CD14-positive monocyte (primary cell): Measurements from ENCODE around the gene CNOT6L. TPM values are rescaled to one million over a fixed set of nuclear protein-coding genes. Genes with fewer than 3 reads are reported as not detected.

ENCODE experiments used
- DNase-seq, 3 donors: peaks; one replicate each; pipeline ENCODE4 v3.0.0-alpha.2; 2011 to 2022
- H2AFZ ChIP-seq: 2 replicates; pipeline ENCODE4 v1.6.0; 2012; ENCODE audit warnings: mild to moderate bottlenecking, low read depth, low read length, inconsistent platforms; ENCODE audit not compliant: insufficient read depth, poor library complexity, severe bottlenecking
- H3K27ac ChIP-seq, 2 donors: 1 replicate in 1 of 2; 2 replicates in 1 of 2; pipeline ENCODE4 v1.5.1; 2012 to 2013; ENCODE audit warnings: low read length in 2 of 2, control low read depth in 1 of 2, inconsistent platforms in 1 of 2, low read depth in 1 of 2, mild to moderate bottlenecking in 1 of 2
- H3K27me3 ChIP-seq, 2 donors: one replicate each; pipeline versions ENCODE4 v1.6.0 to v1.6.1; 2011 to 2013; ENCODE audit warnings: low read length in 2 of 2; ENCODE audit not compliant: control insufficient read depth in 2 of 2, insufficient read depth in 2 of 2
- H3K36me3 ChIP-seq, 2 donors: replicated peaks in 1 of 2; 1 replicate in 1 of 2; 2 replicates in 1 of 2; pipeline versions ENCODE4 v1.5.1 to v1.6.1; 2012 to 2013; ENCODE audit warnings: low read length in 2 of 2, control low read depth in 1 of 2, inconsistent platforms in 1 of 2, mild to moderate bottlenecking in 1 of 2; ENCODE audit not compliant: insufficient read depth in 2 of 2, control insufficient read depth in 1 of 2
- H3K4me1 ChIP-seq, 2 donors: 1 replicate in 1 of 2; 2 replicates in 1 of 2; pipeline versions ENCODE4 v1.5.1 to v1.6.1; 2012 to 2013; ENCODE audit warnings: low read length in 2 of 2, control low read depth in 1 of 2, inconsistent platforms in 1 of 2, mild to moderate bottlenecking in 1 of 2, moderate library complexity in 1 of 2; ENCODE audit not compliant: insufficient read depth in 2 of 2, control insufficient read depth in 1 of 2
- H3K4me2 ChIP-seq: replicated peaks from 2 replicates; pipeline ENCODE3; 2012; ENCODE audit warnings: low read length, moderate library complexity, mild to moderate bottlenecking; ENCODE audit not compliant: poor library complexity, severe bottlenecking; ENCODE audit errors: extremely low read depth
- H3K4me3 ChIP-seq, 3 experiments: fragments of 200-600 bp in 1 of 3; sonication (generic) in 1 of 3; replicated peaks in 1 of 3; 1 replicate in 2 of 3; 2 replicates in 1 of 3; pipeline ENCODE4 v1.5.1; 2011 to 2013; ENCODE audit warnings: low read length in 3 of 3, mild to moderate bottlenecking in 3 of 3, control low read depth in 2 of 3, low read depth in 2 of 3, inconsistent platforms in 1 of 3, moderate library complexity in 1 of 3
- H3K79me2 ChIP-seq: 2 replicates; pipeline ENCODE4 v1.6.0; 2012; ENCODE audit warnings: mild to moderate bottlenecking, control low read depth, inconsistent platforms, low read length, moderate library complexity; ENCODE audit not compliant: insufficient read depth
- H3K9ac ChIP-seq: 2 replicates; pipeline ENCODE4 v1.6.0; 2017; ENCODE audit warnings: low read length, mild to moderate bottlenecking; ENCODE audit not compliant: insufficient read depth, poor library complexity, severe bottlenecking
- H3K9me3 ChIP-seq, 2 donors: replicated peaks in 1 of 2; 1 replicate in 1 of 2; 2 replicates in 1 of 2; pipeline versions ENCODE4 v1.5.1 to v1.6.1; 2012 to 2013; ENCODE audit warnings: low read length in 2 of 2, control low read depth in 1 of 2; ENCODE audit not compliant: control insufficient read depth in 1 of 2, insufficient read depth in 1 of 2
- H4K20me1 ChIP-seq: 2 replicates; pipeline ENCODE4 v1.6.0; 2012; ENCODE audit warnings: mild to moderate bottlenecking, low read length, control low read depth, moderate library complexity; ENCODE audit not compliant: insufficient read depth
- H3K27ac Mint-ChIP-seq, 7 donors: one replicate each; pipeline ENCODE4 v1.8.0; 2020; ENCODE audit warnings: mild to moderate bottlenecking in 7 of 7, mixed read lengths in 7 of 7, moderate library complexity in 6 of 7, inconsistent platforms in 2 of 7
- H3K27me3 Mint-ChIP-seq, 3 donors: one replicate each; pipeline ENCODE4 v1.8.0; 2021 to 2022; ENCODE audit warnings: low read depth in 3 of 3, mild to moderate bottlenecking in 3 of 3, mixed read lengths in 3 of 3, moderate library complexity in 3 of 3, inconsistent platforms in 1 of 3
- H3K36me3 Mint-ChIP-seq, 2 donors: one replicate each; pipeline ENCODE4 v1.8.0; 2020; ENCODE audit warnings: mixed read lengths in 2 of 2, inconsistent platforms in 1 of 2, mild to moderate bottlenecking in 1 of 2
- H3K4me1 Mint-ChIP-seq: one replicate; pipeline ENCODE4 v1.8.0; 2020; ENCODE audit warnings: mild to moderate bottlenecking, mixed read lengths
- H3K4me3 Mint-ChIP-seq, 2 donors: one replicate each; pipeline ENCODE4 v1.8.0; 2020; ENCODE audit warnings: mild to moderate bottlenecking in 2 of 2, mixed read lengths in 2 of 2, moderate library complexity in 1 of 2
- H3K9me3 Mint-ChIP-seq, 7 donors: one replicate each; pipeline ENCODE4 v1.8.0; 2020 to 2022; ENCODE audit warnings: mixed read lengths in 7 of 7, mild to moderate bottlenecking in 6 of 7, moderate library complexity in 6 of 7, inconsistent platforms in 2 of 7
- WGBS: methylation state at CpG from one replicate; pipeline ENCODE4 v1.1.5; 2013; ENCODE audit warnings: missing lambda C conversion rate; ENCODE audit not compliant: insufficient coverage; 5-methylcytosine and 5-hydroxymethylcytosine counted together
- intact Hi-C, 2 donors: fragments of 100-400 bp; cut with micrococcal nuclease; formaldehyde crosslinking; loops; one replicate each; pipeline versions ENCODE4 v1.15.0 to v1.15.1; 2023
- polyA plus RNA-seq, 3 donors: library from polyadenylated mRNA; depleted of rRNA in 1 of 3; unstranded in 2 of 3; stranded (reverse) in 1 of 3; fragments of 300-500 nt in 2 of 3; fragments of >200 nt in 1 of 3; fragmentation: Illumina TruSeq in 2 of 3; gene quantifications; 1 replicate in 2 of 3; 2 replicates in 1 of 3; pipeline ENCODE4 v1.2.3, GENCODE V29; 2012 to 2021
- TF ChIP-seq, protein P1 (sequence below): fragments of 200-600 bp; IDR thresholded peaks from one replicate; pipeline ENCODE4 v1.8.0; 2022; ENCODE audit warnings: antibody characterized with exemption, mild to moderate bottlenecking

CNOT6L gene
- polyA plus RNA-seq, 3 donors: 16.1 to 26.4 (median 26.3) TPM

DNA sequence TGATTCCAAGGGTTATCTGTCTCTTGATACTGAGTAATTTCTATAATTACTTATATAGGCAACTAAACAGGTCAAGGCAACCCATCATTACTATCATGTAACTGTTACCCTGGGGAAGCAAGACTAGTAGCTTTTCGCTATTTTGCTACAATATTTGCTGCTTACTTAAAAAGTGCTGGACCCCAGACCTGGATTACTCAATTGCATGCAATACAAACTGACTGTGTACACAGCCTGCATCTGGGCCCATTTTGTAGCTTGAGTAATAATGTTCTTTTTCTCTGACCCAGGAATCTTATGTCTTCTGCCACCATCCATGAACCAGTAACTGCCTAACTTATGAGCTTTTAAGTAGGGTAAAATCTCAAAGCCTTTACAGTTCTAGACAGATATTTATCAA is 53.4 kb downstream of the CNOT6L start:
- Histone ChIP-seq H3K9me3 (peaks cover 0 to 19% of the 10 kb centered on the region in 2 donors), H3K9ac (no peak overlapping the region)
- TF ChIP-seq, protein P1, sequence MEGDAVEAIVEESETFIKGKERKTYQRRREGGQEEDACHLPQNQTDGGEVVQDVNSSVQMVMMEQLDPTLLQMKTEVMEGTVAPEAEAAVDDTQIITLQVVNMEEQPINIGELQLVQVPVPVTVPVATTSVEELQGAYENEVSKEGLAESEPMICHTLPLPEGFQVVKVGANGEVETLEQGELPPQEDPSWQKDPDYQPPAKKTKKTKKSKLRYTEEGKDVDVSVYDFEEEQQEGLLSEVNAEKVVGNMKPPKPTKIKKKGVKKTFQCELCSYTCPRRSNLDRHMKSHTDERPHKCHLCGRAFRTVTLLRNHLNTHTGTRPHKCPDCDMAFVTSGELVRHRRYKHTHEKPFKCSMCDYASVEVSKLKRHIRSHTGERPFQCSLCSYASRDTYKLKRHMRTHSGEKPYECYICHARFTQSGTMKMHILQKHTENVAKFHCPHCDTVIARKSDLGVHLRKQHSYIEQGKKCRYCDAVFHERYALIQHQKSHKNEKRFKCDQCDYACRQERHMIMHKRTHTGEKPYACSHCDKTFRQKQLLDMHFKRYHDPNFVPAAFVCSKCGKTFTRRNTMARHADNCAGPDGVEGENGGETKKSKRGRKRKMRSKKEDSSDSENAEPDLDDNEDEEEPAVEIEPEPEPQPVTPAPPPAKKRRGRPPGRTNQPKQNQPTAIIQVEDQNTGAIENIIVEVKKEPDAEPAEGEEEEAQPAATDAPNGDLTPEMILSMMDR: no peak

DNA sequence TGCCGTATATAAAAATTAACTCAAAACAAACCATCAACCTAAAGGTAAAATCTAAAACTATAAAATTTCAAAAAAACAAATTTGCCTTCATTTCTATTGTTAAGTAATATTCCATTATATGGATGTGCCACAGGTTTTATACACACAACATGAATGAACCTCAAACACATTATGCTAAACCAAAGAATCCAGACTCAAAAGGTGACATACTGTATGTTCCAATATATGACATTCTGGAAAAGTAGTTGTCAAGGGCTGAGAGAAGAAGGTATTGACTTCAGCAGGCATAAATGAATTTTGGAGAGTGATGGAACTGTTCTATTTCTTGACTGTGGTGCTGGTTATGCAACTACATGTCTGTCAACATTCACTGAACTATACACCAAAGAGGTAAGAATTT is 56.6 kb downstream of the CNOT6L start:
- H3K36me3 Mint-ChIP-seq: peaks cover 51 to 77% of the 10 kb centered on the region in 2 donors
- no CpG with 5 or more reads among the region's 1 CpG for WGBS
- no peak overlapping the region for H3K4me2 ChIP-seq
- H3K27me3 Mint-ChIP-seq: no peaks in the 10 kb centered on the region
- TF ChIP-seq, protein P1: no peak
- peaks cover 12 to 25% (median 18%) of the 10 kb centered on the region in 7 donors for H3K9me3 Mint-ChIP-seq
- H3K79me2 ChIP-seq: peaks cover 41% of the 10 kb centered on the region
- H3K4me3 ChIP-seq: no peak overlapping the region
- H3K9ac ChIP-seq: no peak overlapping the region
- H3K4me1 Mint-ChIP-seq: no peaks in the 10 kb centered on the region
- no peaks in the 10 kb centered on the region for H3K4me1 ChIP-seq
- H2AFZ ChIP-seq: no peak overlapping the region
- H3K9me3 ChIP-seq: peaks cover 0 to 19% of the 10 kb centered on the region in 2 donors
- H3K36me3 ChIP-seq: peaks cover 13 to 61% of the 10 kb centered on the region in 2 donors
- H4K20me1 ChIP-seq: peaks cover 11% of the 10 kb centered on the region
- no peak overlapping the region for H3K27ac Mint-ChIP-seq
- no peak overlapping the region for H3K27ac ChIP-seq
- no peak for DNase-seq
- H3K4me3 Mint-ChIP-seq: no peak overlapping the region
- intact Hi-C loops: no loop called here
- no peaks in the 10 kb centered on the region for H3K27me3 ChIP-seq

More for the DNA sequence above, 53.4 kb downstream of the CNOT6L start:
- Histone ChIP-seq H3K4me1 (no peaks in the 10 kb centered on the region), H3K79me2 (peaks cover 32% of the 10 kb centered on the region), H3K4me3 (no peak overlapping the region), H3K27ac (no peak overlapping the region), H3K36me3 (peaks cover 12 to 54% of the 10 kb centered on the region in 2 donors), H2AFZ (no peak overlapping the region), H3K27me3 (no peaks in the 10 kb centered on the region), H3K4me2 (no peak overlapping the region), H4K20me1 (peaks cover 3% of the 10 kb centered on the region)
- H3K4me3 Mint-ChIP-seq: no peak overlapping the region
- 100% methylated on average over 1 of the region's 1 CpG for WGBS
- H3K4me1 Mint-ChIP-seq: no peaks in the 10 kb centered on the region
- intact Hi-C loops: no loop called here
- peaks cover 12 to 23% (median 18%) of the 10 kb centered on the region in 7 donors for H3K9me3 Mint-ChIP-seq
- DNase-seq: no peak
- H3K27ac Mint-ChIP-seq: no peak overlapping the region
- peaks cover 52 to 75% of the 10 kb centered on the region in 2 donors for H3K36me3 Mint-ChIP-seq
- H3K27me3 Mint-ChIP-seq: peaks cover 0 to 1% (median 0%) of the 10 kb centered on the region in 3 donors
